Epithelial cell of proximal tubule (primary cell): ENCODE data around the gene CACNB2. TPM values are rescaled to one million over a fixed set of nuclear protein-coding genes. Genes with fewer than 3 reads are reported as not detected.

Source experiments
- DNase-seq: peaks from one replicate; pipeline ENCODE4 v3.0.0-alpha.2; 2011; ENCODE audit warnings: low read depth
- H3K4me3 ChIP-seq: 2 replicates; pipeline ENCODE4 v1.5.1; 2011; ENCODE audit warnings: low read depth, mild to moderate bottlenecking, low read length
- total RNA-seq: library from RNA; depleted of rRNA; stranded (reverse); fragments of >200 nt; gene quantifications from 2 replicates; pipeline ENCODE4 v1.2.3, GENCODE V29; 2015
- TF ChIP-seq, protein P1 (sequence below): conservative IDR thresholded peaks from 2 replicates; pipeline ENCODE4 v1.5.1; 2012; ENCODE audit warnings: low read depth, mild to moderate bottlenecking, low read length

CACNB2 gene
- total RNA-seq, 1 donor from 2014 or later, result not detected

DNA sequence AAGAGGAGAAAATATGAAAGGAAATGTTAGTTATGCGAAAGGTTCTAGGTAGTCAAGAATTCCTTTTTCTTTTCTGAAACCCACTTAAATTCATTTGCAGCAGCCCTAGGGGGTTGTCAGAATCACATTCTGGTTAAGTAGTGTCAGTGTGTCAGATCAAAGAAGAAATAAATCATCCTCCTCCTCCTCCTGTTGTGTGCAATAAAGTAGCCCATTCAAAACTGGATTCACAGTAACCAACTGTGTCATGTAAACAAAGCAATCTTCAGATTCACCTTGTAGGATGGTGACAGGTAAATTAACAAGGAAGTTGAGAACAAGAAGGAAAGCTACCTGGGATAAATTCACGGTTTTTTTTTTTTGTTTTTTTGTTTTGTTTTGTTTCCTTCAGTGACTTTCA is 383.6 kb downstream of the CACNB2 start:
- no peak overlapping the region for H3K4me3 ChIP-seq
- TF ChIP-seq, protein P1, sequence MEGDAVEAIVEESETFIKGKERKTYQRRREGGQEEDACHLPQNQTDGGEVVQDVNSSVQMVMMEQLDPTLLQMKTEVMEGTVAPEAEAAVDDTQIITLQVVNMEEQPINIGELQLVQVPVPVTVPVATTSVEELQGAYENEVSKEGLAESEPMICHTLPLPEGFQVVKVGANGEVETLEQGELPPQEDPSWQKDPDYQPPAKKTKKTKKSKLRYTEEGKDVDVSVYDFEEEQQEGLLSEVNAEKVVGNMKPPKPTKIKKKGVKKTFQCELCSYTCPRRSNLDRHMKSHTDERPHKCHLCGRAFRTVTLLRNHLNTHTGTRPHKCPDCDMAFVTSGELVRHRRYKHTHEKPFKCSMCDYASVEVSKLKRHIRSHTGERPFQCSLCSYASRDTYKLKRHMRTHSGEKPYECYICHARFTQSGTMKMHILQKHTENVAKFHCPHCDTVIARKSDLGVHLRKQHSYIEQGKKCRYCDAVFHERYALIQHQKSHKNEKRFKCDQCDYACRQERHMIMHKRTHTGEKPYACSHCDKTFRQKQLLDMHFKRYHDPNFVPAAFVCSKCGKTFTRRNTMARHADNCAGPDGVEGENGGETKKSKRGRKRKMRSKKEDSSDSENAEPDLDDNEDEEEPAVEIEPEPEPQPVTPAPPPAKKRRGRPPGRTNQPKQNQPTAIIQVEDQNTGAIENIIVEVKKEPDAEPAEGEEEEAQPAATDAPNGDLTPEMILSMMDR, result no peak
- no peak for DNase-seq

DNA sequence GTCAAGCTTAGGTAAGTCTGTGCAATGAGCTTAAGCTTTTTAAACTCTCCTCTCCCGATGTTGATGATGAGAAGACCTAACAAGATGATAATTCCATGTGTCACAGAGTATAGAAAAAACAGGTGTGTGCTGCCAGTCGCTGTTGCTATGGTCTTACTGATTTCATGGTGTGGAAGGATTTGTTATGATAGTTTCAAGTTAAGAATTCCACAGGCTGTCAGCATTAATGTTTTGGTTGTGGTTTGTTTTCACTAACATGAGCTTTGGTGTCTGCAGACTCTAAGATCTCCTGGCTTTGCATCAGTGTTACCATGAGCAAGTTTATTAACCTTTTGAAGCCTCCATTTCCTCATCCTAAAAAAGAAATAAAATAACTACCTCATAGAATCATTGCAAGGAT is 387.5 kb downstream of the CACNB2 start:
- no peak overlapping the region for H3K4me3 ChIP-seq
- TF ChIP-seq, protein P1, result no peak
- no peak for DNase-seq

DNA sequence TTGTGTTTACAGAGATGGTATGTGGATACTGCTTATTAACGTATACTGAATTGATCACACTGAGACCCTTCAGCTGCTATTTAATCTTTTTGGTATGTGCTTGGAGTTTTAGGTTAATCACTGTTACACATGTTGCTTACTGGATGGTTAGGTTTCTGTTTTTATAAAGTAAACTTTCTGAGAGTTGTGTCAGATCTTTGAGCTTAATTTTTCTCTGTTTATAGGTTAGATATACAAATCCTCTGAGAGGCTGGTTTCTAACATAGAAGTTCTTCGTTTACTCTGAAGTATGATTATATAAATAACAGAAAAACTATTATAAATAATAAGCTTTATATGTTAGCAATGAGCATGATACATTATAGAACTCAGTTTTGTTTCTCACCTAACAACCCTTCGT is 388.1 kb downstream of the CACNB2 start:
- TF ChIP-seq, protein P1, result no peak
- H3K4me3 ChIP-seq, result no peak overlapping the region
- DNase-seq, result no peak

DNA sequence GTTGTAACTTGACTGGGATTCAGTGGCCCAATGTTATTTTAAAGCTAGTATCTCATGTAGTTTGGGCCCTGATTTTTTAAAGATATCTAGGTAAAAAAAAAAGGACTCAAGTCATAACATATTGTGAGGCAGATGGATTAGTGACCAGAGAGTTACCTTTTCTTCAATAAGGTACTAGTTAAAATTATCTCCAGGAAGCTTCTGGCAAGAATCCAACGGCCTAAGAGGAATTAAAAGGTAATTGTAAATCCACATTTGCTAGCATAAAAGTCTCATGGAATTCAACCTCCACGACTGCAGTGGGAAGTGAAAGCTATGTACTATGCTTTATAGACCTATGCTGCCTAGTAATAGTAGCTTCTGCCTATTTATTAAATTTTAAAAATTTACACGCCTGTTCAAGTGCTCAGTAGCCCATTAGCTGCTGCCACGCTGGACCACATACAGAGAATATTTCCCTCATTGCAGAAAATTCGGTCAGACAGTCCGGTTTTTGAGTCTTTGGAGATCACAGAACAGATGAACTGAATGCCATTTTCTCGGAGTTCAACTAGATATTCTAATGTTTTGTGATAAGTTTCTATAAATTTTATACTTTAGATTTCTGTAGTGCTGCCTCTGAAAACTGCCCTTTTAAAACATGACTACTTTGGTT is 392.8 kb downstream of the CACNB2 start:
- DNase-seq, result no peak
- TF ChIP-seq, protein P1, result no peak
- H3K4me3 ChIP-seq, result no peak overlapping the region

DNA sequence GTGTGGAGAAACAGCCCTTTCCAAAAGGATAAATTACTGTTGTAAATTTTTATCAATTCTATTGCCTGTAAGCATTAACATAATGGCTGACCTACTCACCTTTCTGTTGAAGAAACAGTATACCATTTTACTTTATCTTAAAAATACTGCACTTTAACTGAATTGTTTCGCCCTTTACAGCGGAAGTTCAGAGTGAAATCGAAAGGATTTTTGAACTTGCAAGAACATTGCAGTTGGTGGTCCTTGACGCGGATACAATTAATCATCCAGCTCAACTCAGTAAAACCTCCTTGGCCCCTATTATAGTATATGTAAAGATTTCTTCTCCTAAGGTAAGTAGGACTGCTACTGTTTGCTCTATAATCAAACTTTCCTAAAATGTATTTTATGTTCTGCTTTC is 393.7 kb downstream of the CACNB2 start:
- TF ChIP-seq, protein P1, result no peak
- DNase-seq, result no peak
- no peak overlapping the region for H3K4me3 ChIP-seq

DNA sequence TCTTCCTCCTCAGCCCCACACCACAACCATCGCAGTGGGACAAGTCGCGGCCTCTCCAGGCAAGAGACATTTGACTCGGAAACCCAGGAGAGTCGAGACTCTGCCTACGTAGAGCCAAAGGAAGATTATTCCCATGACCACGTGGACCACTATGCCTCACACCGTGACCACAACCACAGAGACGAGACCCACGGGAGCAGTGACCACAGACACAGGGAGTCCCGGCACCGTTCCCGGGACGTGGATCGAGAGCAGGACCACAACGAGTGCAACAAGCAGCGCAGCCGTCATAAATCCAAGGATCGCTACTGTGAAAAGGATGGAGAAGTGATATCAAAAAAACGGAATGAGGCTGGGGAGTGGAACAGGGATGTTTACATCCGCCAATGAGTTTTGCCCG is 399.1 kb downstream of the CACNB2 start:
- no peak for DNase-seq
- TF ChIP-seq, protein P1, result no peak
- no peak overlapping the region for H3K4me3 ChIP-seq

DNA sequence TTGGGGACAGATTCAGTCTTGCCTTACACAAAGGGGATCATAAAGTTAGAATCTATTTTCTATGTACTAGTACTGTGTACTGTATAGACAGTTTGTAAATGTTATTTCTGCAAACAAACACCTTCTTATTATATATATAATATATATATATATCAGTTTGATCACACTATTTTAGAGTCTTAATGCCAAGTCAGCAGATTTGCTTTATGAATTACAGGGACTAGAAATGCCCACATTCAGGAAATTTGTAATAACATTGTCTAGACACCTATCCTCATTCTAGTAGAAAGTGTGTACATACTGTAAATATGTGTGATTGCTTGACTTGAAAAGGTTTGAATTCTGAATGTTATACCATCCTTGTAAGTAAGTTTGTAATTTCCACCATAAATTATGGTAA is 400.0 kb downstream of the CACNB2 start:
- TF ChIP-seq, protein P1, result no peak
- no peak for DNase-seq
- no peak overlapping the region for H3K4me3 ChIP-seq
